ENCODE results near the gene EBI3. TPM values are rescaled to one million over a fixed set of nuclear protein-coding genes. Genes with fewer than 3 reads are reported as not detected.
"Not testable (repeated sequence)": the region's sequence is repeated elsewhere in the genome, so short reads cannot be mapped to it uniquely, and the experiment has no call there.

EBI3 gene
- total and polyA plus RNA-seq, 9 donors, result 0.58 to 6.6 (median 1.2) TPM; not detected in 1

GRCh38 chr19:4227771-4228170 is 1.6 kb upstream of the EBI3 start:
- Histone ChIP-seq H3K36me3 (no peaks in the 10 kb centered on the region), H3K27ac (no peak overlapping the region), H3K4me1 (ENCODE audit: insufficient read depth) (no peaks in the 10 kb centered on the region), H3K4me3 (no peak overlapping the region), H3K9me3 (no peaks in the 10 kb centered on the region), H3K27me3 (no peaks in the 10 kb centered on the region)
- intact Hi-C loops (cut with DNase I), result no loop called here
- DNase-seq, result no peak
- TF ChIP-seq EP300 (IDR thresholded peaks at IDR 0.05), result no peak
- TF ChIP-seq POLR2A (IDR thresholded peaks at IDR 0.05), result no peak
- TF ChIP-seq, protein P1, sequence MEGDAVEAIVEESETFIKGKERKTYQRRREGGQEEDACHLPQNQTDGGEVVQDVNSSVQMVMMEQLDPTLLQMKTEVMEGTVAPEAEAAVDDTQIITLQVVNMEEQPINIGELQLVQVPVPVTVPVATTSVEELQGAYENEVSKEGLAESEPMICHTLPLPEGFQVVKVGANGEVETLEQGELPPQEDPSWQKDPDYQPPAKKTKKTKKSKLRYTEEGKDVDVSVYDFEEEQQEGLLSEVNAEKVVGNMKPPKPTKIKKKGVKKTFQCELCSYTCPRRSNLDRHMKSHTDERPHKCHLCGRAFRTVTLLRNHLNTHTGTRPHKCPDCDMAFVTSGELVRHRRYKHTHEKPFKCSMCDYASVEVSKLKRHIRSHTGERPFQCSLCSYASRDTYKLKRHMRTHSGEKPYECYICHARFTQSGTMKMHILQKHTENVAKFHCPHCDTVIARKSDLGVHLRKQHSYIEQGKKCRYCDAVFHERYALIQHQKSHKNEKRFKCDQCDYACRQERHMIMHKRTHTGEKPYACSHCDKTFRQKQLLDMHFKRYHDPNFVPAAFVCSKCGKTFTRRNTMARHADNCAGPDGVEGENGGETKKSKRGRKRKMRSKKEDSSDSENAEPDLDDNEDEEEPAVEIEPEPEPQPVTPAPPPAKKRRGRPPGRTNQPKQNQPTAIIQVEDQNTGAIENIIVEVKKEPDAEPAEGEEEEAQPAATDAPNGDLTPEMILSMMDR (IDR thresholded peaks at IDR 0.05), result no peak

DNA sequence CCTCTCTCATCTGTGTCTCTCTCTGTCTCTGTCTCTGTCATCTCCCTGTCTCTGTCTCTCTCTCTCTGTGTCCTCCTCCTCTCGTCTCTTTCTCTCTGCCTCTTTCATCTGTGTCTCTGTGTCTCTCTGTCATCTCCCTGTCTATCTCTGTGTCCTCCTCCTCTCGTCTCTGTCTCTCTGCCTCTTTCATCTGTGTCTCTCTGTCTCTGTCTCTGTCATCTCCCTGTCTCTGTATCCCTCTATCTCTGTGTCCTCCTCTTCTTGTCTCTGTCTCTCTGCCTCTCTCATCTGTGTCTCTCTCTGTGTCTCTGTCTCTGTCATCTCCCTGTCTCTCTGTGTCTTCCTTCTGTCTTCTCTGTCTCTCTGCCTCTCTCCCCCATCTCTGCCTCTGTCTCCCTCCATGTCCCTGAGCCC is 551 bp upstream of the EBI3 start:
- intact Hi-C loops (cut with DNase I), result no loop called here
- H3K4me1 ChIP-seq (ENCODE audit: insufficient read depth), result no peaks in the 10 kb centered on the region
- 53 to 64% (median 63%) methylated on average over 2 of the region's 2 CpGs for WGBS, 3 donors
- no peak overlapping the region for H3K4me3 ChIP-seq
- no peaks in the 10 kb centered on the region for H3K36me3 ChIP-seq
- no peaks in the 10 kb centered on the region for H3K9me3 ChIP-seq
- H3K27ac ChIP-seq, result no peak overlapping the region
- no peak for DNase-seq
- no peaks in the 10 kb centered on the region for H3K27me3 ChIP-seq
- TF ChIP-seq EP300 (IDR thresholded peaks at IDR 0.05) (no peak), POLR2A (IDR thresholded peaks at IDR 0.05) (no peak)
- TF ChIP-seq, protein P1 (IDR thresholded peaks at IDR 0.05), result no peak

- H3K36me3 ChIP-seq; H3K4me1 ChIP-seq (ENCODE audit: insufficient read depth); H3K27me3 ChIP-seq; H3K4me3 ChIP-seq; DNase-seq; intact Hi-C loops (cut with DNase I); H3K9me3 ChIP-seq; H3K27ac ChIP-seq: not testable (repeated sequence)
- 79 to 86% (median 86%) methylated on average over 6 of the region's 6 CpGs for WGBS, 3 donors
Observed at GRCh38 chr19:4230237-4230636, 914 bp downstream of the EBI3 start.

- H3K27ac ChIP-seq; H3K4me1 ChIP-seq (ENCODE audit: insufficient read depth); intact Hi-C loops (cut with DNase I); H3K27me3 ChIP-seq; H3K4me3 ChIP-seq; H3K9me3 ChIP-seq; DNase-seq; H3K36me3 ChIP-seq: not testable (repeated sequence)
- WGBS, 3 donors, result 82 to 89% (median 87%) methylated on average over 6 of the region's 6 CpGs
Observed at GRCh38 chr19:4231521-4231920, 2.2 kb downstream of the EBI3 start.

GRCh38 chr19:4232139-4232538 is 2.8 kb downstream of the EBI3 start:
- not testable (repeated sequence) for DNase-seq
- WGBS, 3 donors, result 45 to 64% (median 64%) methylated on average over 5 of the region's 5 CpGs

GRCh38 chr19:4232614-4233281 is 3.4 kb downstream of the EBI3 start:
- WGBS, 3 donors, result 25 to 36% (median 27%) methylated on average over 15 to 21 of the region's 21 CpGs

More at GRCh38 chr19:4232139-4232538, 2.8 kb downstream of the EBI3 start:
- H3K27ac ChIP-seq; H3K27me3 ChIP-seq; H3K36me3 ChIP-seq; H3K4me1 ChIP-seq (ENCODE audit: insufficient read depth); H3K9me3 ChIP-seq; intact Hi-C loops (cut with DNase I); H3K4me3 ChIP-seq: not testable (repeated sequence)

More at GRCh38 chr19:4232614-4233281, 3.4 kb downstream of the EBI3 start:
- no peak for DNase-seq
- Histone ChIP-seq H3K27ac (no peak overlapping the region), H3K4me3 (no peak overlapping the region), H3K4me1 (ENCODE audit: insufficient read depth) (no peaks in the 10 kb centered on the region), H3K9me3 (no peaks in the 10 kb centered on the region), H3K27me3 (no peaks in the 10 kb centered on the region), H3K36me3 (no peaks in the 10 kb centered on the region)
- TF ChIP-seq EP300 (IDR thresholded peaks at IDR 0.05) (no peak), POLR2A (IDR thresholded peaks at IDR 0.05) (no peak)
- TF ChIP-seq, protein P1 (IDR thresholded peaks at IDR 0.05), result no peak
- intact Hi-C loops (cut with DNase I), result no loop called here
